ENCODE results near the gene TEKT5.

TEKT5 gene

GRCh38 chr16:10611825-10612342 is 82.8 kb downstream of the TEKT5 start:
- DNase-seq (ENCODE audit: low read depth in 4 of 4, low spot score in 1 of 4), result no peak

- DNase-seq (ENCODE audit: low read depth in 4 of 4, low spot score in 1 of 4), result no peak
Measured at GRCh38 chr16:10610499-10611184, 84.1 kb downstream of the TEKT5 start.

- DNase-seq (ENCODE audit: low read depth in 4 of 4, low spot score in 1 of 4), result no peak
Measured at GRCh38 chr16:10609402-10609774, 85.3 kb downstream of the TEKT5 start.

GRCh38 chr16:10608687-10609401 is 85.9 kb downstream of the TEKT5 start:
- no peak for DNase-seq (ENCODE audit: low read depth in 4 of 4, low spot score in 1 of 4)

- DNase-seq (ENCODE audit: low read depth in 4 of 4, low spot score in 1 of 4), result no peak
Measured at GRCh38 chr16:10607157-10607556, 87.6 kb downstream of the TEKT5 start.

- no peak for DNase-seq (ENCODE audit: low read depth in 4 of 4, low spot score in 1 of 4)
Measured at GRCh38 chr16:10606607-10607006, 88.1 kb downstream of the TEKT5 start.

GRCh38 chr16:10605636-10606035 is 89.1 kb downstream of the TEKT5 start:
- DNase-seq (ENCODE audit: low read depth in 4 of 4, low spot score in 1 of 4), result no peak

GRCh38 chr16:10601444-10602408 is 93.0 kb downstream of the TEKT5 start:
- DNase-seq (ENCODE audit: low read depth in 4 of 4, low spot score in 1 of 4), result no peak

GRCh38 chr16:10600782-10601443 is 93.8 kb downstream of the TEKT5 start:
- DNase-seq (ENCODE audit: low read depth in 4 of 4, low spot score in 1 of 4), result no peak

- no peak for DNase-seq (ENCODE audit: low read depth in 4 of 4, low spot score in 1 of 4)
Measured at GRCh38 chr16:10599626-10600025, 95.1 kb downstream of the TEKT5 start.

- DNase-seq (ENCODE audit: low read depth in 4 of 4, low spot score in 1 of 4), result no peak
Measured at GRCh38 chr16:10598157-10598556, 96.6 kb downstream of the TEKT5 start.

- DNase-seq (ENCODE audit: low read depth in 4 of 4, low spot score in 1 of 4), result no peak
Measured at GRCh38 chr16:10597187-10597601, 97.5 kb downstream of the TEKT5 start.

GRCh38 chr16:10594312-10594950 is 100.3 kb downstream of the TEKT5 start:
- no peak for DNase-seq (ENCODE audit: low read depth in 4 of 4, low spot score in 1 of 4)

- DNase-seq (ENCODE audit: low read depth in 4 of 4, low spot score in 1 of 4), result no peak
Measured at GRCh38 chr16:10592611-10593010, 102.1 kb downstream of the TEKT5 start.

GRCh38 chr16:10590342-10590741 is 104.4 kb downstream of the TEKT5 start:
- no peak for DNase-seq (ENCODE audit: low read depth in 4 of 4, low spot score in 1 of 4)

- DNase-seq (ENCODE audit: low read depth in 4 of 4, low spot score in 1 of 4), result no peak
Measured at GRCh38 chr16:10589109-10589508, 105.6 kb downstream of the TEKT5 start.

GRCh38 chr16:10587622-10588021 is 107.1 kb downstream of the TEKT5 start:
- no peak for DNase-seq (ENCODE audit: low read depth in 4 of 4, low spot score in 1 of 4)

- no peak for DNase-seq (ENCODE audit: low read depth in 4 of 4, low spot score in 1 of 4)
Measured at GRCh38 chr16:10584981-10585438, 109.7 kb downstream of the TEKT5 start.

GRCh38 chr16:10583269-10583668 is 111.5 kb downstream of the TEKT5 start:
- DNase-seq (ENCODE audit: low read depth in 4 of 4, low spot score in 1 of 4), result no peak

GRCh38 chr16:10581507-10581906 is 113.2 kb downstream of the TEKT5 start:
- no peak for DNase-seq (ENCODE audit: low read depth in 4 of 4, low spot score in 1 of 4)
